ENCODE measurements around the gene ALDH1A2.

ALDH1A2 gene

DNA sequence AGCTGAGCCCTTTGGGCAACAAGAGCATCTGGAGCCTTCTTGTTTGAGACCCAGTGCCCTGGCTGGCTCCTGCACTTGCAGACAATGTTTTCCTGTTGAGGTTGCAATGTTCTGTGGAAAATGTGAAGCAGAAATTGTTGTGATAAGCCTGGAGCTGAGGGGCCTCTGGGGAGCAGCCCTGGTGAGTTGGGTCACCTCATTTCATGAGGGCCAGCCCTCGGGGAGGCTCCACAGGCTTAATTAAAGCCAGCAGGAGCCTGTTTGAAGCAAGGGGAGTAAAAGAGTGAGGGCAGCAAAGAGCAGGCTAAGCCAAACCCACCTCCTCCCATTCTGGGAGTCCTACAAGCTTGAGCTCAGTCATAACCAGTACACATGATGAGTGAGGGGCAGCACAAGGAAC, 154.3 kb downstream of the ALDH1A2 start:
- TF ChIP-seq SIN3A (IDR thresholded peaks at IDR 0.05; ENCODE audit: borderline replicate concordance, insufficient read depth, low read length) (no peak), TAF1 (IDR thresholded peaks at IDR 0.05; ENCODE audit: borderline replicate concordance, insufficient read depth, low read length) (no peak), POLR2AphosphoS5 (IDR thresholded peaks at IDR 0.05; ENCODE audit: low read depth, low read length) (no peak), FOXP2 (optimal IDR thresholded peaks at IDR 0.05; ENCODE audit: borderline replicate concordance, extremely low read depth, extremely low read length, insufficient read depth) (no peak)
- TF ChIP-seq, protein P1, sequence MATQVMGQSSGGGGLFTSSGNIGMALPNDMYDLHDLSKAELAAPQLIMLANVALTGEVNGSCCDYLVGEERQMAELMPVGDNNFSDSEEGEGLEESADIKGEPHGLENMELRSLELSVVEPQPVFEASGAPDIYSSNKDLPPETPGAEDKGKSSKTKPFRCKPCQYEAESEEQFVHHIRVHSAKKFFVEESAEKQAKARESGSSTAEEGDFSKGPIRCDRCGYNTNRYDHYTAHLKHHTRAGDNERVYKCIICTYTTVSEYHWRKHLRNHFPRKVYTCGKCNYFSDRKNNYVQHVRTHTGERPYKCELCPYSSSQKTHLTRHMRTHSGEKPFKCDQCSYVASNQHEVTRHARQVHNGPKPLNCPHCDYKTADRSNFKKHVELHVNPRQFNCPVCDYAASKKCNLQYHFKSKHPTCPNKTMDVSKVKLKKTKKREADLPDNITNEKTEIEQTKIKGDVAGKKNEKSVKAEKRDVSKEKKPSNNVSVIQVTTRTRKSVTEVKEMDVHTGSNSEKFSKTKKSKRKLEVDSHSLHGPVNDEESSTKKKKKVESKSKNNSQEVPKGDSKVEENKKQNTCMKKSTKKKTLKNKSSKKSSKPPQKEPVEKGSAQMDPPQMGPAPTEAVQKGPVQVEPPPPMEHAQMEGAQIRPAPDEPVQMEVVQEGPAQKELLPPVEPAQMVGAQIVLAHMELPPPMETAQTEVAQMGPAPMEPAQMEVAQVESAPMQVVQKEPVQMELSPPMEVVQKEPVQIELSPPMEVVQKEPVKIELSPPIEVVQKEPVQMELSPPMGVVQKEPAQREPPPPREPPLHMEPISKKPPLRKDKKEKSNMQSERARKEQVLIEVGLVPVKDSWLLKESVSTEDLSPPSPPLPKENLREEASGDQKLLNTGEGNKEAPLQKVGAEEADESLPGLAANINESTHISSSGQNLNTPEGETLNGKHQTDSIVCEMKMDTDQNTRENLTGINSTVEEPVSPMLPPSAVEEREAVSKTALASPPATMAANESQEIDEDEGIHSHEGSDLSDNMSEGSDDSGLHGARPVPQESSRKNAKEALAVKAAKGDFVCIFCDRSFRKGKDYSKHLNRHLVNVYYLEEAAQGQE (IDR thresholded peaks at IDR 0.05; ENCODE audit: insufficient read depth in 1 of 2, low read depth in 2 of 2, low read length in 2 of 2): no peak

DNA sequence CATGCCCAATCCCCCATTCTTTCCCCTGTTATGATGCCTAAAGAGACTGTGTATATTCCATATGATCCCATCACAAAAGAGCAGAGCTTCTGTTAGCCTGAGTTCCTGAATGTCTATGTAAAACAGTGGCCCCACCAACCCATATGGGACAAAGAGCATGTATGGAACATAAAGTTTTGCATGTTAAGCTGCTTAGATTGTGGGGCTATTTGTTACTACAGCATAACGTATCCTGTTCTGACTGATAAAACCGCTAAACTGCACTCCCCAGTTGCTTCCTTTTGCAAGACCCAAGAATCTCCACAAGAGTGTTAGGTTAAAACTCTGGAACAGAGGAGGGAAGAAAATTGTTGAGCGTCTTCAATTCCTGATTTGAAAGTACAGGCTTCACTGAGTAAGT, 154.8 kb downstream of the ALDH1A2 start:
- TF ChIP-seq POLR2AphosphoS5 (IDR thresholded peaks at IDR 0.05; ENCODE audit: low read depth, low read length): no peak
- TF ChIP-seq FOXP2 (optimal IDR thresholded peaks at IDR 0.05; ENCODE audit: borderline replicate concordance, extremely low read depth, extremely low read length, insufficient read depth): no peak
- TF ChIP-seq, protein P1 (IDR thresholded peaks at IDR 0.05; ENCODE audit: insufficient read depth in 1 of 2, low read depth in 2 of 2, low read length in 2 of 2): no peak
- no peak for TF ChIP-seq SIN3A (IDR thresholded peaks at IDR 0.05; ENCODE audit: borderline replicate concordance, insufficient read depth, low read length)
- no peak for TF ChIP-seq TAF1 (IDR thresholded peaks at IDR 0.05; ENCODE audit: borderline replicate concordance, insufficient read depth, low read length)

DNA sequence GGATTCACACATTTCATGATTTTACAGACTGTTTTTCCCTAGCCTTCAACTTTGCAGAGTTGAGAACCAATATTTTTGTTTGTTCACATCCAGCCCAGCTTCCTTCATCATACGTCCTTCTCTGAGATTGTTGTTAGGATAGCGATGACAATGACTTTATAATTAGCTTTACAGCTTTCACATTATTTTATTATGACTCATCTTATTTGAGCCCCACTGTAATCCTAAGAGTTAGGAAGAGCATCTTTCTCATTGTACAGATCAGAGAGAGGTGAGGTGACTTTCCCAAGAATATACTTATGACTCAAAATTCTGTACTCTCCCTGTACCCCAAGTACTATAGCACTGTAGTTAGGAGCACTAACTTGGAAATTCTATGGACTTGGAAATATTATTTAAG, 156.1 kb downstream of the ALDH1A2 start:
- TF ChIP-seq POLR2AphosphoS5 (IDR thresholded peaks at IDR 0.05; ENCODE audit: low read depth, low read length) (no peak), FOXP2 (optimal IDR thresholded peaks at IDR 0.05; ENCODE audit: borderline replicate concordance, extremely low read depth, extremely low read length, insufficient read depth) (no peak), SIN3A (IDR thresholded peaks at IDR 0.05; ENCODE audit: borderline replicate concordance, insufficient read depth, low read length) (no peak), TAF1 (IDR thresholded peaks at IDR 0.05; ENCODE audit: borderline replicate concordance, insufficient read depth, low read length) (no peak)
- TF ChIP-seq, protein P1 (IDR thresholded peaks at IDR 0.05; ENCODE audit: insufficient read depth in 1 of 2, low read depth in 2 of 2, low read length in 2 of 2): no peak

DNA sequence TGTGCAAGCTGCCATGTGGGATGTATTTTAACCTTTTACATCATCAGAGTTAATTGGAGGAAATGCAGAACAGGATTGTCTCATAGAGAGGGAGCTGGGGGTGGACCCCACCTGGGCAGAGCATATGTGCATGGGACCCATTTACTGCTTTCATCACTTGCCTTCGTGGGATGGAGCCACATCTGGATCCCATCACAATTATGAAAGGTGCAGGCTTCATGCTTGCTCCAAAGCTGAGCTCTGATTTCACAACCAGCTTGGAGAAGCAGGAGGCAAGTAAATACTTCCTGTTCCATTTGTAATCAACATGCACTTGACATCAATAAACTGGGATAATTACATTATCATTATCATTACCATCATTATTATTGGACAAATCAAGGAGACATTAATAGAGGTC, 161.9 kb downstream of the ALDH1A2 start:
- TF ChIP-seq FOXP2 (optimal IDR thresholded peaks at IDR 0.05; ENCODE audit: borderline replicate concordance, extremely low read depth, extremely low read length, insufficient read depth): no peak
- TF ChIP-seq, protein P1 (IDR thresholded peaks at IDR 0.05; ENCODE audit: insufficient read depth in 1 of 2, low read depth in 2 of 2, low read length in 2 of 2): no peak
- no peak for TF ChIP-seq SIN3A (IDR thresholded peaks at IDR 0.05; ENCODE audit: borderline replicate concordance, insufficient read depth, low read length)
- TF ChIP-seq TAF1 (IDR thresholded peaks at IDR 0.05; ENCODE audit: borderline replicate concordance, insufficient read depth, low read length): no peak
- no peak for TF ChIP-seq POLR2AphosphoS5 (IDR thresholded peaks at IDR 0.05; ENCODE audit: low read depth, low read length)

Measured in PFSK-1 (cell line).